B cell (primary cell): Measurements from ENCODE around the gene ESPNL.

Source experiments
- EZH2 ChIP-seq: IDR thresholded peaks from 2 replicates; pipeline ENCODE4 v1.6.1; 2012; ENCODE audit warnings: borderline replicate concordance, low read depth, mild to moderate bottlenecking, moderate library complexity, low read length; ENCODE audit not compliant: insufficient read depth, poor library complexity, severe bottlenecking
- TF ChIP-seq, protein P1 (sequence below): fragments of 200-600 bp; IDR thresholded peaks from one replicate; pipeline ENCODE4 v1.8.0; 2022; ENCODE audit warnings: antibody characterized with exemption, mild to moderate bottlenecking

DNA sequence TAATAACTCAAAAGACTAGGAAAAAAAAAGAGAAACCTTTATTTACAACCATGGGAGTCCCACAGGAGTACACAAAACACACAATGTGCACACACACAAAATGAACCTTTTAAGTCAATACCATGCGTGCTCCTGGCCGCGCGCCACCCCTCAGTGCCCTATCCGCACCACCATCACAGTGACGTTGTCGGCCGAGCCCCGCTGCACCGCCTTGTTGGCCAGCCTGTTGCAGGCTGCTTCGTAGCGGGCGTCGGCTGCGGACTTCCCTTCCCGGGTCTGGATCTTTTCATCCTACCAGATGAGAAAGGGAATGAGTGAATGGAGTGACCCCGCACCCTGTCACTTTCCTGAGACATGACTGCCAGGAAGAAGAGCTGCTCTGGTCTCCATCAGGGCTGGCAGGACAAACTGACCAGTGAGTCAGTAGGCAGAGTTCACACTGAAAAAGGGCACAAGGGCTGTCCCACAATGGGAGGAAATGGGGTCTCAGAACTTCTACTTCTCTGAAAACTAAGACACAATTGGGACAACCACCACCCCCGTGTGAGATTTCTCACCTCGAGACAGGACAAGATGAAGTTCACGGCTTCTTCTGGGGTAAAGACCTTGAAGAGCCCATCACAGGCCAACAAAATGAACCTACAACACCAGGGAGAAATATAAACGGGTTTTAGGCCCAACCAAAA lies 70.4 kb downstream of the ESPNL start:
- TF ChIP-seq, protein P1, sequence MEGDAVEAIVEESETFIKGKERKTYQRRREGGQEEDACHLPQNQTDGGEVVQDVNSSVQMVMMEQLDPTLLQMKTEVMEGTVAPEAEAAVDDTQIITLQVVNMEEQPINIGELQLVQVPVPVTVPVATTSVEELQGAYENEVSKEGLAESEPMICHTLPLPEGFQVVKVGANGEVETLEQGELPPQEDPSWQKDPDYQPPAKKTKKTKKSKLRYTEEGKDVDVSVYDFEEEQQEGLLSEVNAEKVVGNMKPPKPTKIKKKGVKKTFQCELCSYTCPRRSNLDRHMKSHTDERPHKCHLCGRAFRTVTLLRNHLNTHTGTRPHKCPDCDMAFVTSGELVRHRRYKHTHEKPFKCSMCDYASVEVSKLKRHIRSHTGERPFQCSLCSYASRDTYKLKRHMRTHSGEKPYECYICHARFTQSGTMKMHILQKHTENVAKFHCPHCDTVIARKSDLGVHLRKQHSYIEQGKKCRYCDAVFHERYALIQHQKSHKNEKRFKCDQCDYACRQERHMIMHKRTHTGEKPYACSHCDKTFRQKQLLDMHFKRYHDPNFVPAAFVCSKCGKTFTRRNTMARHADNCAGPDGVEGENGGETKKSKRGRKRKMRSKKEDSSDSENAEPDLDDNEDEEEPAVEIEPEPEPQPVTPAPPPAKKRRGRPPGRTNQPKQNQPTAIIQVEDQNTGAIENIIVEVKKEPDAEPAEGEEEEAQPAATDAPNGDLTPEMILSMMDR: no peak
- TF ChIP-seq EZH2: no peak
